Measurements from ENCODE around the gene FAU.

Gene FAU

GRCh38 chr11:65072631-65072966, 49.3 kb downstream of the FAU start:
- no peak for DNase-seq

GRCh38 chr11:65071907-65072630, 49.9 kb downstream of the FAU start:
- DNase-seq = no peak

Measured in CD4-positive, alpha-beta T cell treated with Interleukin-1 beta for 1 hour (primary cell).